ENCODE results near the gene THADA.

THADA gene

GRCh38 chr2:43333101-43333655, 262.7 kb downstream of the THADA start:
- Histone ChIP-seq H3K4me1 (ENCODE audit: control insufficient read depth, insufficient read depth, low read length, poor library complexity, severe bottlenecking) (peaks cover 17% of the 10 kb centered on the region), H3K27ac (ENCODE audit: low read depth, low read length, severe bottlenecking) (no peak overlapping the region), H3K9me3 (ENCODE audit: control insufficient read depth, low read length) (no peaks in the 10 kb centered on the region), H3K36me3 (ENCODE audit: control insufficient read depth, insufficient read depth, low read length) (no peaks in the 10 kb centered on the region), H3K4me3 (ENCODE audit: extremely low read depth, insufficient read depth, low read length, poor library complexity, severe bottlenecking) (no peak overlapping the region)
- WGBS, 2 experiments (ENCODE audit: insufficient coverage in 2 of 2): 85 to 100% methylated on average over 1 of the region's 6 CpGs

- 91 to 100% methylated on average over 4 to 5 of the region's 5 CpGs for WGBS, 2 experiments (ENCODE audit: insufficient coverage in 2 of 2)
- H3K4me1 ChIP-seq (ENCODE audit: control insufficient read depth, insufficient read depth, low read length, poor library complexity, severe bottlenecking): peaks cover 17% of the 10 kb centered on the region
- no peak overlapping the region for H3K27ac ChIP-seq (ENCODE audit: low read depth, low read length, severe bottlenecking)
- no peaks in the 10 kb centered on the region for H3K36me3 ChIP-seq (ENCODE audit: control insufficient read depth, insufficient read depth, low read length)
- no peak overlapping the region for H3K4me3 ChIP-seq (ENCODE audit: extremely low read depth, insufficient read depth, low read length, poor library complexity, severe bottlenecking)
- H3K9me3 ChIP-seq (ENCODE audit: control insufficient read depth, low read length): no peaks in the 10 kb centered on the region
These were observed 263.2 kb downstream of the THADA start for GRCh38 chr2:43332653-43333052.

GRCh38 chr2:43331422-43331821, 264.4 kb downstream of the THADA start:
- 92 to 100% methylated on average over 1 of the region's 1 CpG for WGBS, 2 experiments (ENCODE audit: insufficient coverage in 2 of 2)
- H3K27ac ChIP-seq (ENCODE audit: low read depth, low read length, severe bottlenecking): no peak overlapping the region
- peaks cover under 1% of the 10 kb centered on the region for H3K9me3 ChIP-seq (ENCODE audit: control insufficient read depth, low read length)
- peaks cover 20% of the 10 kb centered on the region for H3K4me1 ChIP-seq (ENCODE audit: control insufficient read depth, insufficient read depth, low read length, poor library complexity, severe bottlenecking)
- no peak overlapping the region for H3K4me3 ChIP-seq (ENCODE audit: extremely low read depth, insufficient read depth, low read length, poor library complexity, severe bottlenecking)
- H3K36me3 ChIP-seq (ENCODE audit: control insufficient read depth, insufficient read depth, low read length): no peaks in the 10 kb centered on the region

GRCh38 chr2:43329637-43330036, 266.2 kb downstream of the THADA start:
- H3K4me1 ChIP-seq (ENCODE audit: control insufficient read depth, insufficient read depth, low read length, poor library complexity, severe bottlenecking): peaks cover 27% of the 10 kb centered on the region
- H3K4me3 ChIP-seq (ENCODE audit: extremely low read depth, insufficient read depth, low read length, poor library complexity, severe bottlenecking): no peak overlapping the region
- no peak overlapping the region for H3K27ac ChIP-seq (ENCODE audit: low read depth, low read length, severe bottlenecking)
- WGBS, 2 experiments (ENCODE audit: insufficient coverage in 2 of 2): 89 to 94% methylated on average over 5 of the region's 5 CpGs
- H3K9me3 ChIP-seq (ENCODE audit: control insufficient read depth, low read length): peaks cover 11% of the 10 kb centered on the region
- no peaks in the 10 kb centered on the region for H3K36me3 ChIP-seq (ENCODE audit: control insufficient read depth, insufficient read depth, low read length)

- Histone ChIP-seq H3K4me1 (ENCODE audit: control insufficient read depth, insufficient read depth, low read length, poor library complexity, severe bottlenecking) (peaks cover 29% of the 10 kb centered on the region), H3K4me3 (ENCODE audit: extremely low read depth, insufficient read depth, low read length, poor library complexity, severe bottlenecking) (no peak overlapping the region), H3K27ac (ENCODE audit: low read depth, low read length, severe bottlenecking) (no peak overlapping the region), H3K36me3 (ENCODE audit: control insufficient read depth, insufficient read depth, low read length) (peaks cover 4% of the 10 kb centered on the region), H3K9me3 (ENCODE audit: control insufficient read depth, low read length) (peaks cover 11% of the 10 kb centered on the region)
- 94% methylated on average over 2 of the region's 3 CpGs; no CpG with 5 or more reads in 1 of the 2 experiments for WGBS, 2 experiments (ENCODE audit: insufficient coverage in 2 of 2)
These were observed 267.0 kb downstream of the THADA start for GRCh38 chr2:43328832-43329231.

GRCh38 chr2:43328133-43328532, 267.7 kb downstream of the THADA start:
- Histone ChIP-seq H3K27ac (ENCODE audit: low read depth, low read length, severe bottlenecking) (no peak overlapping the region), H3K9me3 (ENCODE audit: control insufficient read depth, low read length) (peaks cover 11% of the 10 kb centered on the region), H3K36me3 (ENCODE audit: control insufficient read depth, insufficient read depth, low read length) (peaks cover 5% of the 10 kb centered on the region), H3K4me3 (ENCODE audit: extremely low read depth, insufficient read depth, low read length, poor library complexity, severe bottlenecking) (no peak overlapping the region), H3K4me1 (ENCODE audit: control insufficient read depth, insufficient read depth, low read length, poor library complexity, severe bottlenecking) (peaks cover 22% of the 10 kb centered on the region)
- WGBS, 2 experiments (ENCODE audit: insufficient coverage in 2 of 2): 79% methylated on average over 2 of the region's 2 CpGs; no CpG with 5 or more reads in 1 of the 2 experiments

GRCh38 chr2:43327119-43327518, 268.7 kb downstream of the THADA start:
- H3K27ac ChIP-seq (ENCODE audit: low read depth, low read length, severe bottlenecking): no peak overlapping the region
- WGBS, 2 experiments (ENCODE audit: insufficient coverage in 2 of 2): 100% methylated on average over 1 of the region's 1 CpG; no CpG with 5 or more reads in 1 of the 2 experiments
- peaks cover 11% of the 10 kb centered on the region for H3K9me3 ChIP-seq (ENCODE audit: control insufficient read depth, low read length)
- H3K4me3 ChIP-seq (ENCODE audit: extremely low read depth, insufficient read depth, low read length, poor library complexity, severe bottlenecking): no peak overlapping the region
- peaks cover 16% of the 10 kb centered on the region for H3K4me1 ChIP-seq (ENCODE audit: control insufficient read depth, insufficient read depth, low read length, poor library complexity, severe bottlenecking)
- H3K36me3 ChIP-seq (ENCODE audit: control insufficient read depth, insufficient read depth, low read length): peaks cover 5% of the 10 kb centered on the region

- Histone ChIP-seq H3K36me3 (ENCODE audit: control insufficient read depth, insufficient read depth, low read length) (peaks cover 5% of the 10 kb centered on the region), H3K27ac (ENCODE audit: low read depth, low read length, severe bottlenecking) (no peak overlapping the region), H3K4me3 (ENCODE audit: extremely low read depth, insufficient read depth, low read length, poor library complexity, severe bottlenecking) (no peak overlapping the region), H3K9me3 (ENCODE audit: control insufficient read depth, low read length) (peaks cover 11% of the 10 kb centered on the region), H3K4me1 (ENCODE audit: control insufficient read depth, insufficient read depth, low read length, poor library complexity, severe bottlenecking) (peaks cover 16% of the 10 kb centered on the region)
- WGBS, 2 experiments (ENCODE audit: insufficient coverage in 2 of 2): 88 to 90% methylated on average over 1 of the region's 2 CpGs
These were observed 269.6 kb downstream of the THADA start for GRCh38 chr2:43326101-43326825.

- Histone ChIP-seq H3K4me1 (ENCODE audit: control insufficient read depth, insufficient read depth, low read length, poor library complexity, severe bottlenecking) (peaks cover 16% of the 10 kb centered on the region), H3K27ac (ENCODE audit: low read depth, low read length, severe bottlenecking) (peak overlapping the region; percentile 64), H3K9me3 (ENCODE audit: control insufficient read depth, low read length) (peaks cover 11% of the 10 kb centered on the region), H3K4me3 (ENCODE audit: extremely low read depth, insufficient read depth, low read length, poor library complexity, severe bottlenecking) (no peak overlapping the region), H3K36me3 (ENCODE audit: control insufficient read depth, insufficient read depth, low read length) (peaks cover 5% of the 10 kb centered on the region)
- 86% methylated on average over 2 of the region's 2 CpGs; no CpG with 5 or more reads in 1 of the 2 experiments for WGBS, 2 experiments (ENCODE audit: insufficient coverage in 2 of 2)
These were observed 270.6 kb downstream of the THADA start for GRCh38 chr2:43325107-43325811.

- Histone ChIP-seq H3K4me1 (ENCODE audit: control insufficient read depth, insufficient read depth, low read length, poor library complexity, severe bottlenecking) (peaks cover 18% of the 10 kb centered on the region), H3K27ac (ENCODE audit: low read depth, low read length, severe bottlenecking) (peak overlapping the region; percentile 64), H3K9me3 (ENCODE audit: control insufficient read depth, low read length) (peaks cover 11% of the 10 kb centered on the region), H3K4me3 (ENCODE audit: extremely low read depth, insufficient read depth, low read length, poor library complexity, severe bottlenecking) (no peak overlapping the region), H3K36me3 (ENCODE audit: control insufficient read depth, insufficient read depth, low read length) (peaks cover 8% of the 10 kb centered on the region)
- 91 to 99% methylated on average over 4 to 7 of the region's 8 CpGs for WGBS, 2 experiments (ENCODE audit: insufficient coverage in 2 of 2)
These were observed 271.4 kb downstream of the THADA start for GRCh38 chr2:43324259-43325106.
